Activated CD4-positive, alpha-beta T cell treated with anti-CD3 and anti-CD28 coated beads, Interleukin-2, amount 50 U/mL, for 1 hour (primary cell): ENCODE data around the gene PDZD2.
"Not testable (repeated sequence)": the region's sequence is repeated elsewhere in the genome, so short reads cannot be mapped to it uniquely, and the experiment has no call there.

Source experiments
- DNase-seq: peaks from one replicate; pipeline ENCODE4 v3.0.0-alpha.2; 2020

The PDZD2 gene

GRCh38 chr5:31939151-31939550, 300.2 kb downstream of the PDZD2 start:
- DNase-seq = no peak

DNA sequence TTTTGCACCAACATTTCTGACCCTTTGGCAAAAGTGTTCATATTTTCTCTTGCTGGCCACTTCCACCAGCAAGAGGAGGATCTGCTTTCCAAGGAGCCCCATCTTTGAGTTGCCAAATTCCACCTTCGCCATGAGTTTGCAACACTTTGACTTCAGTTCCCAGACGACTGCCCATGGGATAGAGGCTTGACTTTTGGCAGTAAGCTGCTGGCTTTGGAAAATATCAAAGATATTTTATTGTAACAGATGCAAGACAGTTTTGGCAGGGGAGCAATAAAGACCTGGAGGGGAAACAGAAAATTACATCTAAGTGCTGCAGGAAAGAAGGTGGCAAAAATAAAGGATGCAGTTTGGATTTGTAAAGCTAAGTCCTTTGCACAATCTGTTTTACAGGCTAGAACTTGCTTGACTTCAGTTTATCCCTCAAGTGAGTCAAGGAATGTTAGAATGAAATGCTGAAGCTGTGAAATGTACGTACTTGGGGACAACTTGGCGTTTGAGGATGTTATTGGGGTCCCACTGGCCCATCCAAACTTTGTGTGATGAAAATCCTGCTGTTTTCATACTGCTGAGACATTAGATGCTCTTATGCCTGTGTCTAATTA, 302.3 kb downstream of the PDZD2 start:
- no peak for DNase-seq

DNA sequence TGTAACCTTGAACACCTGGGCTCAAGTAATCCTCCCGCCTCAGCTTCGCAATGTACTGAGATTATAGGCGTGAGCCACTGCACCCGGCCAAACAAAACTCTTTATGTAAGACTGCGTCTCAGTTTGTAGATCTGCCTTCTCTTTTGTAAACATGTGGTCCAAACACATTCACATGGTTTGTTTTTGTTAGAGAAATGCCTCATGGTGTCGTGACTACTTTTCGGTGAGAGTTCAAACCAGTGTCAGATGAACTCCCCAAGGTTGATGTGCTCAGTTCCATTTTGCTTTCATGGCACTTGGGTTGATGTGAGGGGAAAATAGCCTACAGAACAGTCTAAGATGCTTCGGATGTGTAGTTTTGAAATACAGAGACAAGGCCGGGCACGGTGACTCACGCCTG, 303.6 kb downstream of the PDZD2 start:
- DNase-seq = no peak

- no peak for DNase-seq
Observed at GRCh38 chr5:31944684-31945445, 305.9 kb downstream of the PDZD2 start.

DNA sequence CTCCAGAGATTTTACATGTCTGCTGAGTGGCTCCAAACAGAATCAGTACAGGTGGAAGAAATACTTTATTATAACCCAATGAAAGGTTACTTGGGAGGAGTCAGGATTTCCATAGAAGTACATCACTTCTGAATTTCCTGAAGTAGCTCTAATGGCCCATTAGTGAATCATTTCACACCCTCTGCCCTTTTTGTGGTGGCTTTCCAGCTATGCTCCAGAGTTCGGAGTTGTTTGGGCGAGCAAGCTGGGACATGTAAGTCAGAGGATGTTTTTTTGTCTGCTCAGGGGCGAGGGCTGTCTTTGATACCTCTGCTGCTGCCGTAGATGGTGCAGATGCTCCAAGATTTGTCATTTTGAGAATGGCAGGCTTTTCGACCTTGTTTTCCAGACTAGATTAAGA, 309.1 kb downstream of the PDZD2 start:
- DNase-seq = no peak

GRCh38 chr5:31952067-31952466, 313.1 kb downstream of the PDZD2 start:
- DNase-seq = no peak

DNA sequence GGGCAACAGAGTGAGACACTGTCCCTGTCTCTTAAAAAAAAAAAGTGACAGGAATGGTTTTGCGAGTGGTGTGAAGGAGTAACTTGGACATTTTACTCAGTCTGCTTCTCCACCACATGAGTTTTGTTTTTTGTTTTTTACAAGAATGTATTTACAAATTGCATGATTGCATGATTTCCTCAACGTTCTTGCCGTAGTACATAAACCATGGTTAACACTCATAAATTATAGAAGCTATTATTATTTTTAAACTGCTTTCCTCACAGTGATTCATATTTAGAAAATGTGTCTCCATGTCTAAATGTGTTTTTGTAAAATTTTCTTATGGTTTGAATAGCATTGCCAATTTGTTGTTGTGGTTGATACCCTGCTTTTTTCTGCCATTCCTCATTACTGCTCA, 315.2 kb downstream of the PDZD2 start:
- DNase-seq = no peak

DNA sequence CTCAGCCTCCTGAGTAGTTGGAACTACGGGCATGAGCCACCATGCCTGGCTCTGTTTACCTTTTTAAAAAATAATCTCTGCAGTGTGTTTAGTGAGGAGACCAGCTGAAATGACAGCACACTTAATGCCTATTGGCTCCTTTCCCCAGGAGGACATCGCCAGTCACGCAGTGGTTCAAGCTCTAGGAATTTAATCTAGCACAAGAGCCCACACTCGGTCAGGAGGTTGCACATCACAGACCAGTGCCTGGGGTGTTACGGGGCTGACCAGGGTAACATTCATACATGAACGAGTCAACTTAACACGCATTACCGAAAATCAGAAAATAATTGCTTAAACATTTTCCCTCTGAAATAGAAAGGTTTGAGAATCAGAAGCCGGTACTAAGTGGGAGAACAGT, 318.2 kb downstream of the PDZD2 start:
- DNase-seq = no peak

DNA sequence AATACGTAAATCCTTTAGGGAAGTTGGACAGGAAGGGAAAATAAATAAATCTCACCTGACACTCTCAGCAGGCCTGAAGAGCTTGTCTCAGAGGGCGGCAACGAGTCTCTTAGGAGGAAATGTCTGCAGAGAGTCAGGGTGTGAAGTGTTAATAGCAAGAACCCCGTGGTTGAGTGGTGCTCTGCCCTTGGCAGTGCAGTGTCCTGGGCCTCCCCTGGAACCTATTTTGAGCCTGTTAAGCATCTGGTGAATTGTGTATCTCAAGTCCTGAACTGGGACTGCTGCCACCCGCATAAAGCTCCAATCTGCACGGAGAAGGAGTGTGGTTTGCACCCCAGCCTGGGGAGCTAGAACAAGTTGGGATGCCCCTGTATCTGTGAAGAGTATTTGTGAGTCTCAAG, 323.4 kb downstream of the PDZD2 start:
- DNase-seq = no peak

GRCh38 chr5:31962871-31963307, 324.0 kb downstream of the PDZD2 start:
- DNase-seq = no peak

DNA sequence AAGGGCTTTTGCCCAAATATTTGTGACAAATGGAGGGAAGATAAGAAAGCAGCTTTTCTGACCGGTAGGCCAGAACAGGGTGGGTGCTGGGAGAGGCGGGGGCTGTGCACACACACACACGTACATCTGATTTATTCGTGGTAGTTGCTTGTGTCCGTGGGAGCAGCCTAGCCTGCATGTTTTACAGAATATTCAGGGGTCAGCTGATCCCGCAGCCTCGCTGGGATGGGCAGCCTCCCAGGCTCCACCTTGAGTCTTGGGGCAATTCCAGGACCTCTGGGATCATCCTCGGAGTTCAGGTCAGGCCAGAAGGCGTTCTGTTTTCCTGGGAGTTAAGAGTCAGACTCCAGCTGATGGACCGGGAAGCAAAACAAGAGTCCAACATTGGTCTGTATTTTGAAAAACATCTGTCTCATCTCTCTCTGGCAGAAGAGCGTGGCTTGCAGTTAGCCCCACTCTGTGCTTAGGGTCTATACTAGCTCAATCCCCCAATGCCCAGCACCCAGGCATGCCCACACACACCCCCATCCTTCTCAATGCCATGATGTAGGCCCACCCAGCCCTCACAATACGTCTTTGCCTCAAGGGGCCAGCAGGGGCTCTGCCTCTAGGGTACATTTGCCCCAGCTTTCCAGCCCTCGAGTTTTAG, 324.6 kb downstream of the PDZD2 start:
- DNase-seq = no peak

- DNase-seq = no peak
Observed at GRCh38 chr5:31964007-31964360, 325.1 kb downstream of the PDZD2 start.

DNA sequence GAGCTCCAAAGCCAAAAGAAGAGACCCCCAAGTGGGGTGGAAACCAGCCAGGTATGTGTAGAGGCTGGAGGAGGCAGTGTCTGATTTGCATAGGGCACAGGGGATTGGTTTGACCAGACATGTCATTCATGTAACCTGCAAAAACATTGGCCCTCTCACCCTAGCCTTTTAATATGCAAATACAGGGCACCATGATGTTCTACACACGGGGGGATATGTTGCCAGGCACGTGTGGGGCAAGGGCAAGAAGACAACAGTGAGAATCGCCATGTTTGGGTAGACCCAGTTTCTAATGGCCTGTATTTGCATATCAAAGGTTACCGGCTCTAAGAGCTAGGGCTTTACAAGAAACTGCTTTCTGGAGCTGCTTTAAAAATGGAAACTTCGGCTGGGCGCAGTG, 326.3 kb downstream of the PDZD2 start:
- DNase-seq = no peak

- DNase-seq = no peak
Observed at GRCh38 chr5:31966936-31967335, 328.0 kb downstream of the PDZD2 start.

DNA sequence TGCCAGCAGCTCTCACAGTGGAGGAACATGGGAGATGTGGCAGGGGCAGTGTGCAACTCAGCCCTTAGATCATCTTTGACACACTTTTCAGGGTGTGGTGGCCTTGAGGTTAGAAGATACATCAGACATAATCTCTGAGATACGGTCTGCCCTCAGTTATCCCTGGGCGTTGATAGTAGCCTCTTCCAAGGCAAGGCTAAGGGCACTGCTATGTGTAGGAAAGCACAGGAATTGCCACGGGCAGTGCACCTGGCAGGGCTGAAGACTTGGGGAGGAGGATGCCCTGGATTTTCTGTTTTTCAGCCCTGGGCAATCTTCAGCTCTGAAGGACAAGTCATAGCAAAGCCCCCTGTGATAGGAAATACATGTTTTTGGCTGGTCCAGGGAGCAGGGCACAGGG, 328.5 kb downstream of the PDZD2 start:
- DNase-seq = no peak

DNA sequence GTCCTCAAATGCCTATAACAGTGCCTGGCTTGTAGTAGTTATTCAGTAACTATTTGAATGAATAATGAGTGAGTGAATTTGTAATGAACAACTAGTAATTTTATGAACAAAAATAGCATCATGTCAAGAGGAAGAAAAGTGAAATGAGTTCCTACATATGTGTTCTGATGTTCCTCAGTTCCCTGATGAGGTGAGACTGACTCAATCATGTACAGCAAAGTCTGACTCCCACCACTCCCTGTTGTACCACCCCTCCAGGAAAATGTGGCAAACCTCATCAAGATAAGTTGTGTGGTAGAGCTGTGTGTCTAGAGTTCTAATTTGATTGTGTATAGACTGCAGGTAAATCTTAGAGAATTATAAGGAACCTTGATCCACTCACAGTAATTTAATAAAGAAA, 333.6 kb downstream of the PDZD2 start:
- no peak for DNase-seq

GRCh38 chr5:31975189-31975612, 336.3 kb downstream of the PDZD2 start:
- DNase-seq = not testable (repeated sequence)

- no peak for DNase-seq
Observed at GRCh38 chr5:31976169-31976568, 337.2 kb downstream of the PDZD2 start.

- DNase-seq = no peak
Observed at GRCh38 chr5:31981361-31981945, 342.5 kb downstream of the PDZD2 start.

- DNase-seq = no peak
Observed at GRCh38 chr5:31982027-31982426, 343.1 kb downstream of the PDZD2 start.

DNA sequence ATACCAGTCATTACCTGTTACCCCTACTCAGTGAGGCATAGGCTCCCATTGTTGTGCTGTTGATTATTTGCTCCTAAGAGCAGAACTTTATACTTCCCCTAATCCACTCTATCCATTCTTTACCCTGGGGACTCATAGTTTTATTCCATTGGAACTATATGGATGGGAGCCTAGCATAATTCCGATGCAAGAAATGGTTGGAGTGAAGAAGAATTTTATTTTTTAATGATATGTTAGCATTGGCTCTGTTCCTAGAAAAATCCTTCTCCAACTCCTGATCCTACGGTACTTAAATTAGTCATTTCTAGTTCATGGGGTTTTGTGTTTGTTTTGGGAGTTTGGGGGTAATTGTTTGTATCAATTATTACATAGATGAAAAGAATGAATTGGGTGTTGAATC, 343.7 kb downstream of the PDZD2 start:
- DNase-seq = no peak

- DNase-seq = no peak
Observed at GRCh38 chr5:31983851-31984250, 344.9 kb downstream of the PDZD2 start.

- DNase-seq = no peak
Observed at GRCh38 chr5:31984691-31985090, 345.8 kb downstream of the PDZD2 start.

- no peak for DNase-seq
Observed at GRCh38 chr5:31986101-31986500, 347.2 kb downstream of the PDZD2 start.
